HCT116 (cell line): ENCODE measurements around the gene FBXL16. TPM values are rescaled to one million over a fixed set of nuclear protein-coding genes. Genes with fewer than 3 reads are reported as not detected.
A peak's percentile ranks its signal among the peaks of the same experiment; 100 is the strongest.

Experiments used
- ATAC-seq: fragments of 200-7000 bp; cut with Tn5 transposase; 2 replicates; pipeline ENCODE4 v1.9.1; 2020; ENCODE audit warnings: mild to moderate bottlenecking, moderate library complexity
- BruUV-seq: library from RNA; stranded (reverse); fragments of 400-500 nt; replicated peaks from 2 replicates; lab custom pipeline; 2021; lab: Mats Ljungman, UMichigan
- CTCF ChIA-PET: fragments of 300-600 bp; sonication (Branson Sonifier 250); formaldehyde crosslinking; loops from one replicate; lab custom pipeline; 2021; ENCODE audit warnings: antibody characterized with exemption; lab: Charles Lee
- POLR2A ChIA-PET: fragments of 300-600, 350-600 bp; sonication (Branson Sonifier 250); formaldehyde crosslinking; loops from one replicate; lab custom pipeline; 2021; ENCODE audit warnings: antibody characterized with exemption; lab: Charles Lee
- RAD21 ChIA-PET, 2 experiments: fragments of 300-600 bp; sonication (Branson Sonifier 250); formaldehyde crosslinking; loops; one replicate each; lab custom pipeline; 2023; ENCODE audit warnings: low total read pairs in 2 of 2; ENCODE audit not compliant: uncharacterized antibody in 2 of 2, unreplicated experiment in 2 of 2, low non-redundant PET in 1 of 2; lab: Charles Lee
- DNase-seq: peaks from one replicate; pipeline ENCODE4 v3.0.0-alpha.2; 2010; ENCODE audit warnings: low read depth, low spot score
- H2AFZ ChIP-seq: fragments of 200-600 bp; shearing (Covaris generic), sonication (generic); 2 replicates; pipeline ENCODE4 v1.6.1; 2017; ENCODE audit warnings: low read depth, mixed run types, mixed read lengths, antibody characterized with exemption, low read length; ENCODE audit not compliant: poor library complexity, severe bottlenecking
- H3K27ac ChIP-seq: 2 replicates; pipeline ENCODE4 v1.5.1; 2012; ENCODE audit warnings: low read depth, low read length
- H3K27me3 ChIP-seq: fragments of 200-600 bp; sonication (generic); 2 replicates; pipeline ENCODE4 v1.6.1; 2016; ENCODE audit warnings: mixed run types, low read length, mixed read lengths; ENCODE audit not compliant: insufficient read depth
- H3K36me3 ChIP-seq, 2 experiments: fragments of 200-500 bp in 1 of 2; fragments of 200-600 bp in 1 of 2; sonication (Bioruptor generic) in 1 of 2; sonication (generic) in 1 of 2; 2 replicates each; pipeline versions ENCODE4 v1.5.1 to v1.6.1; 2014 to 2016; ENCODE audit warnings: low read length in 2 of 2, inconsistent platforms in 1 of 2, mixed read lengths in 1 of 2, mixed run types in 1 of 2; ENCODE audit not compliant: insufficient read depth in 2 of 2, control insufficient read depth in 1 of 2
- H3K4me1 ChIP-seq, 2 experiments: fragments of 200-600 bp in 1 of 2; sonication (generic) in 1 of 2; 2 replicates each; pipeline versions ENCODE4 v1.5.1 to v1.6.1; 2012 to 2017; ENCODE audit warnings: low read length in 2 of 2, inconsistent platforms in 1 of 2, mild to moderate bottlenecking in 1 of 2, mixed read lengths in 1 of 2, mixed run types in 1 of 2, moderate library complexity in 1 of 2; ENCODE audit not compliant: insufficient read depth in 2 of 2, control insufficient read depth in 1 of 2
- H3K4me2 ChIP-seq: fragments of 200-600 bp; sonication (generic); 2 replicates; pipeline ENCODE4 v1.6.1; 2017; ENCODE audit warnings: mixed run types, low read length, mixed read lengths
- H3K4me3 ChIP-seq, 2 experiments: fragments of 200-600 bp in 1 of 2; sonication (generic) in 1 of 2; replicated peaks in 1 of 2; 2 replicates each; pipeline ENCODE4 v1.5.1; 2011 to 2016; ENCODE audit warnings: low read length in 2 of 2, control low read depth in 1 of 2, low read depth in 1 of 2, mild to moderate bottlenecking in 1 of 2, mixed read lengths in 1 of 2, mixed run types in 1 of 2
- H3K79me2 ChIP-seq: fragments of 200-600 bp; sonication (generic); 2 replicates; pipeline ENCODE4 v1.6.1; 2017; ENCODE audit warnings: mild to moderate bottlenecking, mixed run types, low read length, moderate library complexity, mixed read lengths; ENCODE audit not compliant: insufficient read depth
- H3K9ac ChIP-seq: fragments of 200-600 bp; sonication (generic); 2 replicates; pipeline ENCODE4 v1.6.1; 2016; ENCODE audit warnings: low read length, mixed read lengths
- H3K9me2 ChIP-seq: fragments of 200-600 bp; sonication (generic), shearing (Covaris generic); 2 replicates; pipeline ENCODE4 v1.6.1; 2017; ENCODE audit warnings: mixed run types, mild to moderate bottlenecking, moderate library complexity; ENCODE audit not compliant: insufficient read depth
- H3K9me3 ChIP-seq, 2 experiments: fragments of 200-500 bp in 1 of 2; fragments of 200-600 bp in 1 of 2; sonication (Bioruptor generic) in 1 of 2; sonication (generic) in 1 of 2; 2 replicates each; pipeline ENCODE4 v1.6.1; 2014 to 2017; ENCODE audit warnings: low read length in 2 of 2, mixed read lengths in 2 of 2, inconsistent platforms in 1 of 2, low read depth in 1 of 2, mild to moderate bottlenecking in 1 of 2, mixed run types in 1 of 2, moderate library complexity in 1 of 2; ENCODE audit not compliant: control insufficient read depth in 1 of 2, insufficient read depth in 1 of 2
- H4K20me1 ChIP-seq: fragments of 200-600 bp; sonication (generic), shearing (Covaris generic); 2 replicates; pipeline ENCODE4 v1.6.1; 2017; ENCODE audit warnings: mixed run types, mild to moderate bottlenecking, moderate library complexity; ENCODE audit not compliant: insufficient read depth
- CBX3 ChIP-seq: IDR thresholded peaks from 2 replicates; pipeline ENCODE4 v1.6.1; 2012; ENCODE audit warnings: low read depth
- CEBPB ChIP-seq: IDR thresholded peaks from 2 replicates; pipeline ENCODE4 v1.6.1; 2012; ENCODE audit warnings: low read depth
- EGR1 ChIP-seq: IDR thresholded peaks from 2 replicates; pipeline ENCODE4 v1.6.1; 2012; ENCODE audit warnings: low read depth
- ELF1 ChIP-seq: IDR thresholded peaks from 2 replicates; pipeline ENCODE4 v1.6.1; 2012; ENCODE audit warnings: low read depth, borderline replicate concordance
- FOSL1 ChIP-seq: IDR thresholded peaks from 2 replicates; pipeline ENCODE4 v1.6.1; 2012; ENCODE audit warnings: low read depth
- MAX ChIP-seq: IDR thresholded peaks from 2 replicates; pipeline ENCODE4 v1.6.1; 2012
- POLR2A ChIP-seq: IDR thresholded peaks from 2 replicates; pipeline ENCODE4 v1.7.0; 2011; ENCODE audit warnings: borderline replicate concordance; ENCODE audit not compliant: insufficient read depth, insufficient read length; ENCODE audit errors: extremely low read depth
- POLR2AphosphoS5 ChIP-seq: IDR thresholded peaks from 2 replicates; pipeline ENCODE4 v1.6.1; 2011; ENCODE audit warnings: mild to moderate bottlenecking, low read depth, low read length, moderate library complexity
- REST ChIP-seq: IDR thresholded peaks from 2 replicates; pipeline ENCODE4 v1.6.1; 2012; ENCODE audit warnings: low read depth
- SIN3A ChIP-seq: IDR thresholded peaks from 2 replicates; pipeline ENCODE4 v1.6.1; 2012; ENCODE audit warnings: low read depth
- SP1 ChIP-seq: IDR thresholded peaks from 2 replicates; pipeline ENCODE4 v1.6.1; 2012; ENCODE audit warnings: low read depth
- YY1 ChIP-seq: IDR thresholded peaks from 2 replicates; pipeline ENCODE4 v1.6.1; 2011; ENCODE audit warnings: low read length, low read depth, moderate library complexity, mild to moderate bottlenecking; ENCODE audit not compliant: insufficient replicate concordance; ENCODE audit errors: extremely low read depth
- ZFX ChIP-seq: fragments of 450-650 bp; IDR thresholded peaks from 2 replicates; pipeline ENCODE4 v1.6.1; 2017
- ZNF274 ChIP-seq: fragments of 200-500 bp; sonication (Bioruptor generic); IDR thresholded peaks from 2 replicates; pipeline ENCODE4 v1.6.1; 2014; ENCODE audit warnings: mild to moderate bottlenecking, low read depth, low read length, inconsistent platforms
- intact Hi-C: fragments of 100-400 bp; cut with micrococcal nuclease; formaldehyde crosslinking; loops from 2 replicates; pipeline ENCODE4 v1.10.0; 2022
- total RNA-seq: library from RNA; stranded (reverse); gene quantifications from one replicate; pipeline ENCODE4 v1.2.1, GENCODE V29; 2021; ENCODE audit not compliant: unreplicated experiment

Gene FBXL16
- total RNA-seq, 1 experiment from 2014 or later = 49.7 TPM

GRCh38 chr16:694187-694862 is 11.3 kb downstream of the FBXL16 start:
- no peaks in the 10 kb centered on the region for H3K27me3 ChIP-seq
- no peak for TF ChIP-seq YY1
- no peak for TF ChIP-seq CEBPB
- no peak for TF ChIP-seq ZNF274
- TF ChIP-seq ZFX = no peak
- H3K4me2 ChIP-seq = peak overlapping the region; percentile 88
- ChIA-PET CTCF (no interaction called here), POLR2A (no interaction called here), RAD21 (no interaction called here)
- peaks cover 13 to 38% of the 10 kb centered on the region in 2 experiments for H3K4me1 ChIP-seq
- no peak overlapping the region for H2AFZ ChIP-seq
- no peaks in the 10 kb centered on the region for H3K9me2 ChIP-seq
- H3K79me2 ChIP-seq = peaks cover 7% of the 10 kb centered on the region; the same call in 1 of the 2 replicates
- intact Hi-C loops = no loop called here
- no peak overlapping the region for H3K9ac ChIP-seq
- ATAC-seq (no peak), DNase-seq (no peak)
- H4K20me1 ChIP-seq = no peaks in the 10 kb centered on the region
- no peaks in the 10 kb centered on the region for H3K9me3 ChIP-seq
- peak overlapping the region; percentile 47 to 55 for H3K4me3 ChIP-seq
- BruUV-seq = no TSS peak
- no peaks in the 10 kb centered on the region for H3K36me3 ChIP-seq
- peak overlapping the region; percentile 63; the same call in 1 of the 2 replicates for H3K27ac ChIP-seq

- ChIA-PET POLR2A (no interaction called here), RAD21 (no interaction called here), CTCF (no interaction called here)
- BruUV-seq = no TSS peak
- H2AFZ ChIP-seq = no peak overlapping the region
- no peak overlapping the region for H3K9ac ChIP-seq
- no peaks in the 10 kb centered on the region for H3K36me3 ChIP-seq
- no peak overlapping the region for H3K27ac ChIP-seq
- intact Hi-C loops = no loop called here
- H3K9me3 ChIP-seq = no peaks in the 10 kb centered on the region
- H3K4me1 ChIP-seq = peaks cover 18 to 44% of the 10 kb centered on the region in 2 experiments
- no peaks in the 10 kb centered on the region for H4K20me1 ChIP-seq
- TF ChIP-seq SP1 = no peak
- no peak for TF ChIP-seq FOSL1
- no peak for TF ChIP-seq YY1
- TF ChIP-seq POLR2A = no peak
- TF ChIP-seq CBX3 = no peak
- TF ChIP-seq EGR1 = no peak
- no peak for TF ChIP-seq POLR2AphosphoS5
- TF ChIP-seq MAX = no peak
- TF ChIP-seq ELF1 = no peak
- TF ChIP-seq SIN3A = no peak
- TF ChIP-seq REST = no peak
- peaks cover 11% of the 10 kb centered on the region; the same call in 1 of the 2 replicates for H3K79me2 ChIP-seq
- H3K27me3 ChIP-seq = no peaks in the 10 kb centered on the region
- DNase-seq (no peak), ATAC-seq (no peak)
- H3K9me2 ChIP-seq = no peaks in the 10 kb centered on the region
- no peak overlapping the region for H3K4me3 ChIP-seq
- H3K4me2 ChIP-seq = no peak overlapping the region
These were observed 11.8 kb downstream of the FBXL16 start for GRCh38 chr16:693766-694165.
